IPS DF 4.7 (cell line): ENCODE results near the gene NOM1.

Source experiments
- DNase-seq: peaks from one replicate; pipeline ENCODE4 v3.0.0-alpha.2; 2013; ENCODE audit warnings: low spot score; ENCODE audit errors: extremely low read depth

Gene NOM1

DNA sequence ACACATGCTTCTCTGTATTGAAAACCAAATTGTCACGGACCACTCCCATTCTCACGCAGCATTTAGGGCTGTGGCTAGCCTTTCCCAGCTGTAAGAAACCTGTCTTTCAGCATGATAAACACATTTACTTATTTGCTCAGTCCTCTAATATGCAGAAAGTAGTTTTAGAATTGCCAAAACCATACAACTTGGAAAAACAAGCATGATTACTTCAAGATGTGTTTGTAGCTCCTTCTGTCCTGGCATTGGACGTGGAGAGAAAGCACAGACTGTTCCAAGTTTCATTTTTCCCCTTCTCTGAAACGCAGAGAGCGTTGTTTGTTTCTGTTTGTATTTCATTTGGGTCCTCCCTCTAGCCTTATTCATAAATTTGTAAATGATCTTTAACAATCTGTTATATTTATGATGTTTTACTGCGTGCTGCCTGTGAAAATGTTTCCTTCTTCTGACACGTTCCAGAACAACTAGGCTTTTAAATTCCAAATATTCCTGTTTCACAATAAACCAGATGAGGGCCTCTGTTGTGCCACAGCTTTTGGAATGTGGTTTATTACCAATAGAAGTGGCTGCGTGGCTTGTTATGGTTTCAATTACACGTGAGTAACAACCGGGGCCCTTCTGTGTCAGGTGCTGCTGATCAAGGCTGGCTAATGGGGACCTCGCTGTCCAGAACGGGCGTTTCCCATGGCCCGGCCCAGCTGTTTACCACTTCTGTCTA, 34.8 kb downstream of the NOM1 start:
- no peak for DNase-seq

GRCh38 chr7:156985101-156985992, 35.8 kb downstream of the NOM1 start:
- DNase-seq: no peak

DNA sequence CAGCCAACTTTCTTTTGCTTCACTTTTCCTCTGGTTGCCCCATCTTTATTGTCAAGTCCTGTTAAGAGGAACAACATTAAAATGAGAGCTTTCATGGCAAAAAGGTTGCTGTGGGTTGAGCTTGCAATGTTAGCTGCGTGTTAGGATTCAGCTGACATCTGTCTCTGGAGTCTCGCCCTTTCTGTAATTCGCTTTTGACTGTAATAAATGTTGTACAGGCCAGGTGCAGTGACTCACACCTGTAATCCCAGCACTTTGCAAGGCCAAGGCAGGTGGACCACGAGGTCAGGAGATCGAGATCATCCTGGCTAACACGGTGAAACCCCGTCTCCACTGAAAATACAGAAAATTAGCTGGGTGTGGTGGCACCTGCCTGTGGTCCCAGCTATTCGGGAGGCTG, 36.9 kb downstream of the NOM1 start:
- no peak for DNase-seq

- DNase-seq: no peak
Observed at GRCh38 chr7:156988343-156989185, 39.1 kb downstream of the NOM1 start.

DNA sequence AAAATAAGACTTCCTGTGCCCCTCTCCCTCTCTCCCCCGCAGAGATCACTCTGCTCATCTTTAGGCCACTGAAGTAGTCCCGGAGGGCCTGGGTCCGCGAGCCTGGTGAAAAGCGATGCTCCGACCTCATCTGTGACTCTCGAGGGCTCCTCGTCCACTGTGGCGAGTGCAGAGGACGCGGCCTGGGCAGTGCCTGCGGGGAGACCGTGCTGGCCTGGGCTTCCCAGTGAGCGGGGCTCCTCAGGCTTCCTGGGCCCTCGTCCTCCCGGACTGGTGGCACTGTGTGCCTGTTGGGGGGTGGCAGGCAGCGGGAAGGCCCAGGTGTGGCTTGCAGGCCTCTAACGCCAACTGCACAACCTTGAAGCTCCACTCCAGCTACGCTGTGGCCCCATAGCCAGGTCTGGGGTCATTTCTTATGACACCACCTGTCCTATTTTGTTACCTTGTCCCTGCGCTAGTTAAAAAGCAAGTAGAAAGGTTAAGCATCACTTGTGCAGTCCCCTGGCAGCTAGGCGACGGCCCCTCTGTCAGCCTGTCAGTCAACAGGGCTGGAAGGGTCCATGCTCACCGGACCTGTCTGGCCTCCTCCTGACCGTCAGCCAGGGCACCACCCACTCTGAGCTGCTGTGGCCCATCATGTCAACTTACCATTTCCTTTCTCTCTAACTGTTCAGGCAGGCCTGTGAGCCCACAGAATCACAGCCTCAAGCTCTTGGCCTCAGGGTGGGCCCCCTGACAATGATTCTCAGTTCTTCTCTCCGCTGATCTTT, 40.4 kb downstream of the NOM1 start:
- DNase-seq: no peak

- no peak for DNase-seq
Observed at GRCh38 chr7:156993021-156993924, 43.8 kb downstream of the NOM1 start.

DNA sequence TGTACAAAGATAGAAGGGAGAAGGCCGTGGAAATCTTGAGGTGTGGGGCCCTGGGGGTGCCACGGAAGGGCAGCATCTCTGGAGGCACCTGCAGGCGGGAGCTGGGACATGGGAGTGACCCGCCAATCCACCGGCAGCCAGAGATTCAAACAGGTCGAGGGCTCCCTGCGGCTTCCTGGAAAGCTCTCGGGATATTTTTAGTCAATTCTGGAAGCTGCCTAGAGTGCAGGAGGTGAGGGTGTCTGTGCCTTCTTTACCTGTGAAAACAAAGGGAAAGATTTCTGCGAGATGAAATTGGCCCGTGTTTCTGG, 44.4 kb downstream of the NOM1 start:
- DNase-seq: no peak

GRCh38 chr7:156994417-156994816, 44.9 kb downstream of the NOM1 start:
- DNase-seq: no peak

GRCh38 chr7:156998988-156999957, 49.8 kb downstream of the NOM1 start:
- no peak for DNase-seq

GRCh38 chr7:156999958-157000726, 50.6 kb downstream of the NOM1 start:
- no peak for DNase-seq

DNA sequence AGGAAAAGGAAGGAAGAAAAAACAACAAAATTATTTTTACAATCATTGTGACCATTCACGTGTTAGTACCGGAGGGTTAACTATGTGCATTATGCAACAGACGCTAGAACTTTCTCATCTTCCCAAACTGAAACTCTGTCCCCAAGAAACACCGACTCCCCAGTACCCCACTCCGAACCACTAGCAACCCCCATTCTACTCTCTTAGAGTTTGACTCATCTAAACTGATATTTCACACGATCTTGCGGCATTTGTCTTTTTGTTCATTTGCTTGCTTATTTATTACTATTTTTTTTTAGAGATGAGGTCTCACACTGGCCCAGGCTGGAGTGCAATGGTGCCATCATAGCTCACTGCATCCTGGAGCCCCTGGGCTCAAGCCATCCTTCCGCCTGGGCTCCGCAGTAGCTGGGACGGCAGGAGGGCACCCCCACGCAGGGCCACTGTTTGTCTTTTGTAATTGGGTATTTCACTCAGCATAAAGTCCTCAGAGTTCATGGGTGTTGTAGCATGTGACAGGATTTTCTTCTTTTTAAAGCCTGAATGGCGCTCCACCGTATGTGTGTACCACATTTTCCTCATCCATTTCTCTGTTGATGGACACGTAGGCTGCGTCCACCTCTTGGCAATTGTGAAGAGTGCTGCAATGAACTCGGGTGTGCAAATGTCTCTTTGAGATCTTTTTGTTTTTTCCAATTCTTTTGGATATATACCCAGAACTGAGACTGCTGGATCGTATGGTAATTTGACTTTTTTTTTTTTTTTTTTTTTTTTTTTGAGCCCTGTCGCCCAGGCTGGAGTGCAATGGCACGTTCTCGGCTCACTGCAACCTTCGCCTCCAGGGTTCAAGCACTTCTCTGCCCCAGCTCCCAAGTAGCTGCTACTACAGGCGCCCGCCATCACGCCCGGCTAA, 51.5 kb downstream of the NOM1 start:
- DNase-seq: no peak

DNA sequence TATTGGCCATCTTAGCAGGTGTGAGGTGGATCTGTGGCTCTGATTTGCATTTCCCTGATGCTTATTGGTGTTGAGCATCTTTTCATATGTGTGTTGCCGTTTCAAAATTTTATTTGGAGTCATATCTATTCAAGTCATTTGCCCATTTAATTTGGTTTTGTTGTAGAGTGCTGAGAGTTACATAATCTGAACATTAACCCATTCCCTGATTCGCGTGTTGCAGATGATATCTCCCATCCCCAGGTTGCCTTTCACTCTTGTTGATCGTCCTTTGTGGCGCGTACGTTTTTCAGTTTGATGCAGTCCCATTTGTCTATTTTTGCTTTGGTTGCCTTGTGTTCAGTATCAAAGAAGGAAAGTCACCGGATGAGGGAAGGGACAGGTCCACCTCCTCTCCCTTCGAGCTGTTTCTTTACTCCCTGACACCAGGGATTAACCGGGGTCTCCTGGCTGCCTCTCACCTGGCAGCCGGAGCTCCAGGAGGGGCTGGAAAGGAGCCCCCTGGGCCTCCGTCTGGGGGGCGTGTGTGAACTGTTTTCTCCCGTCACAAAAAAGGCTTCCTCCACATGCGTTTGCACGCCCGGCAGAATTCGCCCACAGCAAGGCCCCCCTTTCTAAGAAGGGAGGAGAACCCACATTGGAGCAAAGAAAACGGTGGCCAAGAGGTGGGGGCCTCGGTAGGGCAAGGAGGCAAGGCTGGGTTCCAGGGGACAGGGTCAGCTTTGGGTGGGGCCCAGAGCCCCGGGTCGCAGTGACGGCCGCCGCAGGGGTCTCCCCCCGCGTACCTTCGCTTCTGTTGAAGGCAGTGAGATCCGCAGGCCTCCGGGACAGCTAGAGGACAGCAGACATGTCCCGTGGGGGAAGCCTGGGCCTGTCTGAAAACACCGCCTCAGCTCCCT, 52.7 kb downstream of the NOM1 start:
- DNase-seq: no peak

- no peak for DNase-seq
Observed at GRCh38 chr7:157002819-157003421, 53.4 kb downstream of the NOM1 start.

- no peak for DNase-seq
Observed at GRCh38 chr7:157003445-157003755, 53.9 kb downstream of the NOM1 start.

GRCh38 chr7:157003756-157004520, 54.4 kb downstream of the NOM1 start:
- no peak for DNase-seq
